Measurements from ENCODE around the gene DHX9. TPM values are rescaled to one million over a fixed set of nuclear protein-coding genes. Genes with fewer than 3 reads are reported as not detected.

The DHX9 gene
- total and polyA plus RNA-seq, 2 of the 13 experiments (the other 11 are each of a cell fraction or from before 2014, with no cell fraction given) = 84.8 to 211 TPM

DNA sequence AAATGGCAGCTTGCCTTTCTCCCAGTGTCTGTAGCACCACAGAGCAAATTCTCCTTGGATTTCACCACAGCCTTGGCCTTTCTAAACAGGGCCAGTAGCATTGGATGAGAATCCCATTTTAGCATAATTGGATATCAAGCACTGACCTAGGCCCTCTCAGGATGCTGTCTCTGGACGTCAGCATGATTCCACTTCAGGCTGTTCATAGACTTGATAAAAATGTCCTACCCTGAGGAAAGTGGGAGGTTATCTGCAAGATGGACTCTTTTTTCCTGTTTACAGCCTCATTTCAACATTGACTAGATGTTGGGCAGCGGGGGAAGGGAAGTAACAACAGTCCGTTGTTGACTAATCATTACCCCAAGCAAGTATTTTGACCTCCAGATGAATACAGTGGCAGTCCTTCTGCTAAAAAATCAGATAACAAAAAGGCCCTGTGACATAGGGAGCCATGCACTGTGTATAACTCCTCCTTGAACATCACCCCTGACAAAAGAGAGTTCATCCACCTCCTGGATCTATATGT, 44.4 kb upstream of the DHX9 start:
- CTCF ChIA-PET (ENCODE audit: low intra/inter-chr PET ratio, low total read pairs) = no interaction called here
- Histone ChIP-seq H3K79me2 (ENCODE audit: insufficient read depth, low read length) (no peaks in the 10 kb centered on the region), H3K9me3 (ENCODE audit: low read length) (no peaks in the 10 kb centered on the region), H3K9ac (ENCODE audit: insufficient read depth, low read depth, low read length) (no peak overlapping the region), H3K27ac (ENCODE audit: extremely low read length, insufficient read depth, low read length) (no peak overlapping the region), H3K4me2 (ENCODE audit: low read depth, low read length) (no peak overlapping the region), H2AFZ (ENCODE audit: low read length) (no peak overlapping the region), H3K36me3 (replicated peaks in 1 of 2; ENCODE audit: control insufficient read depth in 1 of 2, insufficient read depth in 2 of 2, low read length in 2 of 2) (no peaks in the 10 kb centered on the region), H3K27me3 (ENCODE audit: control insufficient read depth in 1 of 2, insufficient read depth in 2 of 2, low read length in 2 of 2) (peaks cover 3 to 33% of the 10 kb centered on the region in 2 experiments; a peak in 3 of 5 replicates), H4K20me1 (ENCODE audit: insufficient read depth, low read length) (no peaks in the 10 kb centered on the region), H3K4me1 (ENCODE audit: insufficient read depth, low read length) (peaks cover 4% of the 10 kb centered on the region), H3K4me3 (replicated peaks in 1 of 3; ENCODE audit: insufficient read depth in 1 of 3, low read depth in 2 of 3, low read length in 3 of 3) (no peak overlapping the region)
- no peak for FAIRE-seq
- in situ Hi-C loops (cut with HindIII; ENCODE audit: extremely low pct_ligation_motif_present, low pct_unique_long_range_greater_than_20kb) (loop anchor here (25.0 kb wide), 1 partner anchor 707 kb away; no protein-coding TSS in a partner anchor), intact Hi-C loops (cut with micrococcal nuclease; ENCODE audit: unreplicated experiment) (no loop called here)
- WGBS (ENCODE audit: low lambda C conversion rate) = 7% methylated on average over 3 of the region's 3 CpGs
- no peak for ATAC-seq
- no peak for DNase-seq (ENCODE audit: low spot score)
- no TSS peak for BruUV-seq (replicated peaks)
- TF ChIP-seq ZNF33A (CRISPR knock-in tag; IDR thresholded peaks at IDR 0.05; ENCODE audit: borderline replicate concordance) = no peak
- TF ChIP-seq FOSL1 (CRISPR knock-in tag; IDR thresholded peaks at IDR 0.05; ENCODE audit: borderline replicate concordance) = no peak
- TF ChIP-seq TFAP4 (IDR thresholded peaks at IDR 0.05; ENCODE audit: borderline replicate concordance, low read depth) = no peak
- TF ChIP-seq KDM3A (CRISPR knock-in tag; IDR thresholded peaks at IDR 0.05; ENCODE audit: low read depth) = no peak
- TF ChIP-seq ZNF615 (CRISPR knock-in tag; IDR thresholded peaks at IDR 0.05; ENCODE audit: borderline replicate concordance) = no peak
- TF ChIP-seq ZNF792 (CRISPR knock-in tag; IDR thresholded peaks at IDR 0.05) = no peak
- TF ChIP-seq ZNF317 (CRISPR knock-in tag; IDR thresholded peaks at IDR 0.05) = no peak
- no peak for TF ChIP-seq SMARCE1 (IDR thresholded peaks at IDR 0.05; ENCODE audit: borderline replicate concordance)
- TF ChIP-seq GMEB1 (CRISPR knock-in tag; IDR thresholded peaks at IDR 0.05; ENCODE audit: borderline replicate concordance) = no peak
- TF ChIP-seq RFX5 (IDR thresholded peaks at IDR 0.05; ENCODE audit: low read depth, low read length) = no peak
- TF ChIP-seq, protein P1, sequence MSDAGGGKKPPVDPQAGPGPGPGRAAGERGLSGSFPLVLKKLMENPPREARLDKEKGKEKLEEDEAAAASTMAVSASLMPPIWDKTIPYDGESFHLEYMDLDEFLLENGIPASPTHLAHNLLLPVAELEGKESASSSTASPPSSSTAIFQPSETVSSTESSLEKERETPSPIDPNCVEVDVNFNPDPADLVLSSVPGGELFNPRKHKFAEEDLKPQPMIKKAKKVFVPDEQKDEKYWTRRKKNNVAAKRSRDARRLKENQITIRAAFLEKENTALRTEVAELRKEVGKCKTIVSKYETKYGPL (CRISPR knock-in tag; IDR thresholded peaks at IDR 0.05) = no peak
- no peak for TF ChIP-seq SNAPC2 (CRISPR knock-in tag; IDR thresholded peaks at IDR 0.05)
- no peak for TF ChIP-seq ZKSCAN5 (CRISPR knock-in tag; IDR thresholded peaks at IDR 0.05)
- no peak for TF ChIP-seq ZNF776 (CRISPR knock-in tag; IDR thresholded peaks at IDR 0.05)
- no peak for TF ChIP-seq ZBTB14 (CRISPR knock-in tag; IDR thresholded peaks at IDR 0.05)
- no peak for TF ChIP-seq MYNN (CRISPR knock-in tag; IDR thresholded peaks at IDR 0.05; ENCODE audit: low read depth)
- TF ChIP-seq, protein P2, sequence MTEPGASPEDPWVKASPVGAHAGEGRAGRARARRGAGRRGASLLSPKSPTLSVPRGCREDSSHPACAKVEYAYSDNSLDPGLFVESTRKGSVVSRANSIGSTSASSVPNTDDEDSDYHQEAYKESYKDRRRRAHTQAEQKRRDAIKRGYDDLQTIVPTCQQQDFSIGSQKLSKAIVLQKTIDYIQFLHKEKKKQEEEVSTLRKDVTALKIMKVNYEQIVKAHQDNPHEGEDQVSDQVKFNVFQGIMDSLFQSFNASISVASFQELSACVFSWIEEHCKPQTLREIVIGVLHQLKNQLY (CRISPR knock-in tag; IDR thresholded peaks at IDR 0.05) = no peak
- no peak for TF ChIP-seq ESRRA (CRISPR knock-in tag; IDR thresholded peaks at IDR 0.05; ENCODE audit: low read depth)
- no peak for TF ChIP-seq DMAP1 (CRISPR knock-in tag; IDR thresholded peaks at IDR 0.05)
- POLR2A ChIA-PET = no interaction called here
